Stimulated activated CD4-positive, alpha-beta T cell treated with anti-CD3 and anti-CD28 coated beads, Interleukin-2, amount 100 ng/mL, for 4 hours (primary cell): Measurements from ENCODE around the gene IFNGR1.

Source experiments
- DNase-seq: peaks from one replicate; pipeline ENCODE4 v3.0.0-alpha.2; 2020; ENCODE audit warnings: low read depth

IFNGR1 gene

GRCh38 chr6:137175868-137176245 lies 43.3 kb downstream of the IFNGR1 start:
- no peak for DNase-seq

GRCh38 chr6:137175157-137175867 lies 43.9 kb downstream of the IFNGR1 start:
- no peak for DNase-seq

GRCh38 chr6:137173501-137173900 lies 45.7 kb downstream of the IFNGR1 start, which contains the start of gene IL22RA2:
Gene IL22RA2, minus strand, starts transcription at chr6:137173644. Its CDS starts 11,895 bp downstream, at chr6:137161749.
- no peak for DNase-seq

- no peak for DNase-seq
Observed at GRCh38 chr6:137172734-137173431, 46.3 kb downstream of the IFNGR1 start.

GRCh38 chr6:137171824-137172733 lies 47.1 kb downstream of the IFNGR1 start:
- no peak for DNase-seq

GRCh38 chr6:137171053-137171374 lies 48.2 kb downstream of the IFNGR1 start:
- DNase-seq = no peak

GRCh38 chr6:137170266-137171052 lies 48.7 kb downstream of the IFNGR1 start:
- no peak for DNase-seq

GRCh38 chr6:137167702-137168377 lies 51.3 kb downstream of the IFNGR1 start:
- no peak for DNase-seq

- DNase-seq = no peak
Observed at GRCh38 chr6:137166247-137167098, 52.7 kb downstream of the IFNGR1 start.

- no peak for DNase-seq
Observed at GRCh38 chr6:137165375-137166246, 53.6 kb downstream of the IFNGR1 start.

- no peak for DNase-seq
Observed at GRCh38 chr6:137163732-137164318, 55.4 kb downstream of the IFNGR1 start.

GRCh38 chr6:137162692-137163306 lies 56.4 kb downstream of the IFNGR1 start:
- no peak for DNase-seq

- DNase-seq = no peak
Observed at GRCh38 chr6:137161949-137162348, 57.2 kb downstream of the IFNGR1 start.

GRCh38 chr6:137160763-137161162 lies 58.4 kb downstream of the IFNGR1 start:
- DNase-seq = no peak

GRCh38 chr6:137159912-137160311 lies 59.3 kb downstream of the IFNGR1 start:
- no peak for DNase-seq

GRCh38 chr6:137157601-137158000 lies 61.6 kb downstream of the IFNGR1 start:
- DNase-seq = no peak

GRCh38 chr6:137156650-137157049 lies 62.5 kb downstream of the IFNGR1 start:
- no peak for DNase-seq

- no peak for DNase-seq
Observed at GRCh38 chr6:137155830-137156229, 63.4 kb downstream of the IFNGR1 start.
